Fibroblast of villous mesenchyme (primary cell): ENCODE data around the gene PTGER2. TPM values are rescaled to one million over a fixed set of nuclear protein-coding genes. Genes with fewer than 3 reads are reported as not detected.

Experiments
- DNase-seq: peaks from one replicate; pipeline ENCODE4 v3.0.0-alpha.2; 2010; ENCODE audit warnings: low read depth
- H3K4me3 ChIP-seq: 2 replicates; pipeline ENCODE4 v1.5.1; 2011; ENCODE audit warnings: low read depth, mild to moderate bottlenecking, low read length
- CTCF ChIP-seq: IDR thresholded peaks from 2 replicates; pipeline ENCODE4 v1.5.1; 2012; ENCODE audit warnings: low read depth, mild to moderate bottlenecking, low read length; ENCODE audit not compliant: insufficient read depth
- total RNA-seq: library from RNA; depleted of rRNA; stranded (reverse); fragments of >200 nt; gene quantifications from 2 replicates; pipeline ENCODE4 v1.2.3, GENCODE V29; 2012

PTGER2 gene
- total RNA-seq, 1 donor = 1.3 TPM

- no peak for TF ChIP-seq CTCF
- DNase-seq = no peak
- H3K4me3 ChIP-seq = peak overlapping the region; percentile 95
These were observed 663 bp downstream of the PTGER2 start for GRCh38 chr14:52314595-52315354.

GRCh38 chr14:52315355-52315718, 1.2 kb downstream of the PTGER2 start:
- H3K4me3 ChIP-seq = peak overlapping the region; percentile 95
- TF ChIP-seq CTCF = no peak
- peak; percentile 64 for DNase-seq

- no peak for TF ChIP-seq CTCF
- peak overlapping the region; percentile 95 for H3K4me3 ChIP-seq
These were observed 4.0 kb downstream of the PTGER2 start for GRCh38 chr14:52318062-52318461.

GRCh38 chr14:52318826-52319645, 4.9 kb downstream of the PTGER2 start:
- TF ChIP-seq CTCF = no peak
- peak overlapping the region; percentile 95 for H3K4me3 ChIP-seq
- DNase-seq = no peak

More at GRCh38 chr14:52318062-52318461, 4.0 kb downstream of the PTGER2 start:
- no peak for DNase-seq

GRCh38 chr14:52319919-52320318, 5.8 kb downstream of the PTGER2 start:
- no peak for TF ChIP-seq CTCF
- DNase-seq = no peak
- peak overlapping the region; percentile 95 for H3K4me3 ChIP-seq

GRCh38 chr14:52325126-52325525, 11.0 kb downstream of the PTGER2 start:
- no peak for DNase-seq
- no peak overlapping the region for H3K4me3 ChIP-seq
- no peak for TF ChIP-seq CTCF
